ENCODE data around the gene KCNK17. TPM values are rescaled to one million over a fixed set of nuclear protein-coding genes. Genes with fewer than 3 reads are reported as not detected.

Gene KCNK17
- total RNA-seq, 1 donor from 2014 or later: not detected

DNA sequence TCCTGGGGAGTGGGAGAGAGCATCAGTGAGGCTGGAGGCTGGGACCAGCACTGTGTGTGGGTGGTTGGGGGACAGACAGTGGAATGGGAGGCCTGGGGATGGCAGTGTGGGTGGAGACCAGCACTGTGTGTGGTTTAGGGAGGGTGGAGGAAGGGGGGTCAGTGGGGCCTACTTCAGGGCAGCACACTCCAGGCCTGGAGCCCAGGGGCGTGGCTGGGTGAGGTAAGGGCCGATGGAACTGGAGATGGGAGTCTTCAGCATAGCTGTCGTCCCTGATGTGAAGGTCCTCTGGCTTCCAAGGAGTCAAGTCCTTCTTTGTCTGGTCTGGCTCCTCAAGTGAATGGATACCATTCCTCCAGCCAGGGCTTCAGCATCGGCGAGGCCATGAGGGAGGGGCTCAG lies 18.6 kb downstream of the KCNK17 start:
- H3K27me3 Mint-ChIP-seq (ENCODE audit: unreplicated experiment): peaks cover 6% of the 10 kb centered on the region
- H3K4me3 Mint-ChIP-seq (ENCODE audit: unreplicated experiment): no peak overlapping the region
- DNase-seq (ENCODE audit: extremely low spot score, unreplicated experiment): no peak
- TF ChIP-seq, protein P1, sequence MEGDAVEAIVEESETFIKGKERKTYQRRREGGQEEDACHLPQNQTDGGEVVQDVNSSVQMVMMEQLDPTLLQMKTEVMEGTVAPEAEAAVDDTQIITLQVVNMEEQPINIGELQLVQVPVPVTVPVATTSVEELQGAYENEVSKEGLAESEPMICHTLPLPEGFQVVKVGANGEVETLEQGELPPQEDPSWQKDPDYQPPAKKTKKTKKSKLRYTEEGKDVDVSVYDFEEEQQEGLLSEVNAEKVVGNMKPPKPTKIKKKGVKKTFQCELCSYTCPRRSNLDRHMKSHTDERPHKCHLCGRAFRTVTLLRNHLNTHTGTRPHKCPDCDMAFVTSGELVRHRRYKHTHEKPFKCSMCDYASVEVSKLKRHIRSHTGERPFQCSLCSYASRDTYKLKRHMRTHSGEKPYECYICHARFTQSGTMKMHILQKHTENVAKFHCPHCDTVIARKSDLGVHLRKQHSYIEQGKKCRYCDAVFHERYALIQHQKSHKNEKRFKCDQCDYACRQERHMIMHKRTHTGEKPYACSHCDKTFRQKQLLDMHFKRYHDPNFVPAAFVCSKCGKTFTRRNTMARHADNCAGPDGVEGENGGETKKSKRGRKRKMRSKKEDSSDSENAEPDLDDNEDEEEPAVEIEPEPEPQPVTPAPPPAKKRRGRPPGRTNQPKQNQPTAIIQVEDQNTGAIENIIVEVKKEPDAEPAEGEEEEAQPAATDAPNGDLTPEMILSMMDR (IDR thresholded peaks at IDR 0.05): no peak
- H3K4me1 Mint-ChIP-seq (ENCODE audit: unreplicated experiment): peaks cover 5% of the 10 kb centered on the region
- H3K9me3 Mint-ChIP-seq (ENCODE audit: unreplicated experiment): no peaks in the 10 kb centered on the region
- H3K27ac Mint-ChIP-seq (ENCODE audit: unreplicated experiment): no peak overlapping the region
- H3K36me3 Mint-ChIP-seq (ENCODE audit: unreplicated experiment): no peaks in the 10 kb centered on the region

DNA sequence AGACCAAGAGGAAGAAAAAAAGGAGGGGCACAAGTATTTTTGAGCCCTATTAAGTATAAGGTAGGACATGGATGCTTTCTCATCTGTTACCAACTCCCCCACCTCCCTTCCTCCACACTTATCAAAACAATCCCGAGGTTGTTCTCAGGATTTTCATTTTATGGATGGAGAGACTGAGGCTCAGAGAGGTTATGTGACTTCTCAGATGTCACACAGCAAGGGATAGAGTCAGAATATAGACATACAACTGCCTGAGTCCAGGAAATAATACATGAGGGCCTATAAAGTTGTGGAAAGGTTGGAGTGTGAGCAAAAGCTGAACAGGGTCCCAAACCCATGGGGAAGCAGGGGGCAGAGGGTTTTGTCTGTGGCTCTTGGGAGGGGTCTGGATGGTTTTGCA lies 19.3 kb downstream of the KCNK17 start:
- Mint-ChIP-seq H3K4me3 (ENCODE audit: unreplicated experiment) (no peak overlapping the region), H3K4me1 (ENCODE audit: unreplicated experiment) (peaks cover 5% of the 10 kb centered on the region), H3K27ac (ENCODE audit: unreplicated experiment) (no peak overlapping the region), H3K9me3 (ENCODE audit: unreplicated experiment) (no peaks in the 10 kb centered on the region), H3K36me3 (ENCODE audit: unreplicated experiment) (no peaks in the 10 kb centered on the region), H3K27me3 (ENCODE audit: unreplicated experiment) (peaks cover 6% of the 10 kb centered on the region)
- TF ChIP-seq, protein P1 (IDR thresholded peaks at IDR 0.05): no peak
- no peak for DNase-seq (ENCODE audit: extremely low spot score, unreplicated experiment)

DNA sequence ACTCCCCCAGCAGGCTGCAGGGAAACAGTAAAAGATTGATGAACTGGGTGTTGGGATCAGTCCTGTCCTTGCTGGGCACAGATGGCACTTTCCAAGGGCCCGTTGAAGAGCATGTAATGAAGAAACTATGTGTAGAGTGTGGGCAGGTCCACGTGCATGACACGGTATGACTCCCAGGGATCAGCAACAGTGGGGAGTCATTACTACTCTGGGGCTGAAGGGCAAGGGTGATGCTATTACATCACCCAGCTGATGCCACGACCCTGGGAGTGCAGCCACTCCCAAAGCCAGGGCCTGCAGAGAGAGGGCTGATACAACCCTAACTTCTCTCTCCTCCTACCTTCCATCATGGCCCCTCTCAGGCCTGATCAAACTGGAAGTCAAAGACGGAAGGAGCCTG lies 20.1 kb downstream of the KCNK17 start:
- no peak overlapping the region for H3K27ac Mint-ChIP-seq (ENCODE audit: unreplicated experiment)
- no peak overlapping the region for H3K4me3 Mint-ChIP-seq (ENCODE audit: unreplicated experiment)
- no peaks in the 10 kb centered on the region for H3K9me3 Mint-ChIP-seq (ENCODE audit: unreplicated experiment)
- peaks cover 5% of the 10 kb centered on the region for H3K4me1 Mint-ChIP-seq (ENCODE audit: unreplicated experiment)
- TF ChIP-seq, protein P1 (IDR thresholded peaks at IDR 0.05): no peak
- H3K27me3 Mint-ChIP-seq (ENCODE audit: unreplicated experiment): peaks cover 6% of the 10 kb centered on the region
- H3K36me3 Mint-ChIP-seq (ENCODE audit: unreplicated experiment): no peaks in the 10 kb centered on the region
- no peak for DNase-seq (ENCODE audit: extremely low spot score, unreplicated experiment)

DNA sequence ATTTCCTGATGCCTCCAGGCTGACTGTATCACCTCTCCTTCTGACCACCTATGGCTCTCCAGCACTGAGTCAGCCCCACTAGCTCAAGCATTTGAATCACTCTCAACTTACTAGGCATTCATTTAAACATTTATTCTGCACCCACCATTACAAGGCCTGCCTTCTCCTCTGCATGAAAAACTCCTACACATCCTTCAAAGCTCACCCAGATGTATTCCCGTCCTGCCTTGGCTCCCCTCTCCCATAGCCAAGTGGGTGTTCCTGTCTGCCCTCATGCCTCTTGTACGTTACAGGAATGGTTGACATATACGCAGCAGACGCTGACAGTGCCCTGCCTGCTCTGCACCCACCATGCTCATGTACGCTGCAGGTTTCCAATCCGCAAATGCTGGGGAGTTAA lies 21.6 kb downstream of the KCNK17 start:
- no peak overlapping the region for H3K27ac Mint-ChIP-seq (ENCODE audit: unreplicated experiment)
- H3K4me1 Mint-ChIP-seq (ENCODE audit: unreplicated experiment): peaks cover 5% of the 10 kb centered on the region
- H3K27me3 Mint-ChIP-seq (ENCODE audit: unreplicated experiment): peaks cover 8% of the 10 kb centered on the region
- no peak for DNase-seq (ENCODE audit: extremely low spot score, unreplicated experiment)
- H3K4me3 Mint-ChIP-seq (ENCODE audit: unreplicated experiment): no peak overlapping the region
- TF ChIP-seq, protein P1 (IDR thresholded peaks at IDR 0.05): no peak
- H3K9me3 Mint-ChIP-seq (ENCODE audit: unreplicated experiment): no peaks in the 10 kb centered on the region
- H3K36me3 Mint-ChIP-seq (ENCODE audit: unreplicated experiment): no peaks in the 10 kb centered on the region

DNA sequence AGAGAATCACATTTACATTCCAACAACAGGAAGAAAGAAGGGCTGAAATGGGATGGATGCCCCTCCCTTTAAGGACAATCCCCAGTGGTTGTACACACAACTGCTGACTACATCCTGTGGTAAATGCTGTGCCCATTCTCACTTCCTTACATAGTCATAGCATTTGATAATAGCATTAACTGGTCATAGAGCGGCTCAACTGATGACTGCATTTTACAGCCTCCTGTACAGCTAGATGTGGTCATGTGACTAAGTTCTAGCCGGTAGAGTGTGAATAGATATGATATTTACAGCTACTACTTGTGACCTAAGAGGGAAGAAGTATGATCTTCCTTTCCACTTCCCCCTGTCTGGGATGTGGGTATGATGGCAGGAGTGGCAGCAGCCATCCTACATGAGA lies 24.7 kb downstream of the KCNK17 start:
- H3K4me1 Mint-ChIP-seq (ENCODE audit: unreplicated experiment): no peaks in the 10 kb centered on the region
- no peaks in the 10 kb centered on the region for H3K36me3 Mint-ChIP-seq (ENCODE audit: unreplicated experiment)
- H3K9me3 Mint-ChIP-seq (ENCODE audit: unreplicated experiment): no peaks in the 10 kb centered on the region
- TF ChIP-seq, protein P1 (IDR thresholded peaks at IDR 0.05): no peak
- H3K27me3 Mint-ChIP-seq (ENCODE audit: unreplicated experiment): peaks cover 6% of the 10 kb centered on the region
- DNase-seq (ENCODE audit: extremely low spot score, unreplicated experiment): no peak
- no peak overlapping the region for H3K4me3 Mint-ChIP-seq (ENCODE audit: unreplicated experiment)
- no peak overlapping the region for H3K27ac Mint-ChIP-seq (ENCODE audit: unreplicated experiment)

Data from osteocyte (in vitro differentiated cells).